Daoy (cell line): ENCODE data around the gene NDE1. TPM values are rescaled to one million over a fixed set of nuclear protein-coding genes. Genes with fewer than 3 reads are reported as not detected.
"Not testable (repeated sequence)": the region's sequence is repeated elsewhere in the genome, so short reads cannot be mapped to it uniquely, and the experiment has no call there.

Experiments used
- DNase-seq: peaks from one replicate; pipeline ENCODE4 v3.0.0-alpha.2; 2015; ENCODE audit warnings: low read depth
- total RNA-seq: library from RNA; depleted of rRNA; stranded (reverse); fragments of >200 nt; shearing (Covaris generic); gene quantifications from 2 replicates; pipeline ENCODE4 v1.2.3, GENCODE V29; 2014

NDE1 gene
- total RNA-seq, 1 experiment from 2014 or later, result 42.7 TPM

DNA sequence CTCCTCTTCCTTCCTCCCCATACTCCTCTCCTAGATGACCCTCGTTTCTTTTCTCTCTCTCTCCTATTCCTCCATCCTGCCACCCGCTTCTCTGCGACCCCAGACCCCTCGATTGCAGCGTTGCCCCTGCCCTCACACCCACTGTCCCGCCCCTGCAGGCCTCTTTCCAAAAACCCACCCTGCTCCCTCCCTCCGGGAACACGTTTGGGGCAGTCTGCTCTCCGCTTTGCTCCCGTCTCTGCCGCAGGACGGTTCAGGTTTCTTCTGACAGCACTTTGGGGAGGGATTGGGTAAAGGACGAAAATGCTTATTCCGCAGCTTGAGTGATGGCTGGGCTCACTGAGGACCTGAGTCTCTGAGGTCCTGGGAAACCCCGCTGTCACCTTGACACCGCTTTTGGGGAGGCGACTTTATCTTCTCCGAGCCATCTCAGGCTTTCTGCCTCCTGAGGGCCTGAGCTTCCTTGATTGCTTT, 690 bp downstream of the NDE1 start:
- DNase-seq, result peak; percentile 15

DNA sequence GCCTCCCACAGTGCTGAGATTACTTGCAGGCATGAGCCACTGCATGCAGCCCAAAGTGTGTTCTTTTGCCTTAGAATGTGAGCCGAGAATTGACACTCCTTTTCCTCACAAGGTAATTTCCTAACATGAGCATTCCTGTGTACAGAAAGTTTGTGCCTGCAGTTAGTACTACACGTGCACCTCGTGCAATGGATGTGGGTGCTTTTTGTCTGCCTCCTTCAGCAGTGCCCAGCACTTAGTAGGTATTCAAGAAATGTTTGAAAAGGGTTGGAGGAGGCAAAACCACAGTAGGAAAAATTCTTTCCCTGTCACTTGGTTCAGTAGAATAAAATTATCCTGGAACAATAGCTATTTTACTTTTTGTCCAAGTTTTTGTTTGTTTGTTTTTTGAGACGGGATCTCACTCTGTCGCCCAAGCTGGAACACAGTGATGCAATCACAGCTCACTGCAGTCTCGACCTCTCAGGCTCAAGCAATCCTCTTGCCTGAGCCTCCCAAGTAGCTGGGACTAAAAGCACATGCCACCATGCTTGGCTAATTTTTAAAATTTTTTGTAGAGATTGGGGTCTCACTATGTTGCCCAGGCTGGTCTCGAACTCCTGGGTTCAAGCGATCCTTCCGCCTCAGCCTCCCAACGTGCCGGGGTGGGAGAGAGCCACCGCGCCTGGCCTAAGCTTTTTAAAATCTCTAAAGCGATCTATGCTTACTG, 2.4 kb downstream of the NDE1 start:
- DNase-seq, result no peak

DNA sequence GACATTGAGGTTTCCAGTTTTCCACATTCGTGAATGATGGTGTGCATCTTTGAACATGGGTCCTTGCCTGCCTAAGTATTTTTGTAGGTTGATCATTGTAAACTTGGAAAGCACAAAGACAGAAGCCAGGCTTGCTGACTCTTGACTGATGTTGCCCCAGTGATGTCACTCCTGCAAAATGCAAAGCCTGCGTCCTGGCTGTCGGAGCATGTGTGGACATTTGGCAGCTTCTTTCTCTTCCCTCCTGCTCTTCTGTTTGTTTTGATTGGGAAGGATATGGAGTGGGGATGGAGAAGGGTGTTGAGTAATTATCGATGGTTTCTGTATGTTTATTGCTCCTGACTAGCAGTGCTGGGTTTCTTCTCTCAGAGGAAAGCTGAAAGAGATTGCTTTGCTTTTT, 3.2 kb downstream of the NDE1 start:
- peak; percentile 41 for DNase-seq

DNA sequence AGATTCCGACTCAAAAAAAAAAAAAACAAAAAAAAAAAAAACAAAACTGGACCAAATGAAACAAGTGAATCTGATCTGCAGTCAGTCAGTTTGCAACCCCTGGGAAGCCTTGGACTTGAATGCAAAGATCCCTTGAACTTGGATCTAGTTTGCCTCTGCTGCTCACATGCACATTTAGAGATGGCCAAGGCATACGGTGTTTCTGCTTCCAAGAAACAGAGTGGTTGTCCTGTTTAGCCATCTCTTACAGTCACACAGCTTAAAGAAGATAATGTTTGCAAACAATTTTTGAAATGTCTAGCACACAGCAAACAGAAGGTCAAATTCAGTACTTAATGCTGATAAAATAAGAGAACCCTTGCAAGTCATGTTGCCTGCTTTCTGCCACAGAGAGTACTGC, 4.5 kb downstream of the NDE1 start:
- no peak for DNase-seq

DNA sequence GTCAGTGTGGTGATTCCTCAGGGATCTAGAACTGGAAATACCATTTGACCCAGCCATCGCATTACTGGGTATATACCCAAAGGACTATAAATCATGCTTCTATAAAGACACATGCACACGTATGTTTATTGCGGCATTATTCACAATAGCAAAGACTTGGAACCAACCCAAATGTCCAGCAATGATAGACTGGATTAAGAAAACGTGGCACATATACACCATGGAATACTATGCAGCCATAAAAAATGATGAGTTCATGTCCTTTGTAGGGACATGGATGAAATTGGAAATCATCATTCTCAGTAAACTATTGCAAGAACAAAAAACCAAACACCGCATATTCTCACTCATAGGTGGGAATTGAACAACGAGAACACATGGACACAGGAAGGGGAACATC, 5.5 kb downstream of the NDE1 start:
- DNase-seq, result not testable (repeated sequence)

DNA sequence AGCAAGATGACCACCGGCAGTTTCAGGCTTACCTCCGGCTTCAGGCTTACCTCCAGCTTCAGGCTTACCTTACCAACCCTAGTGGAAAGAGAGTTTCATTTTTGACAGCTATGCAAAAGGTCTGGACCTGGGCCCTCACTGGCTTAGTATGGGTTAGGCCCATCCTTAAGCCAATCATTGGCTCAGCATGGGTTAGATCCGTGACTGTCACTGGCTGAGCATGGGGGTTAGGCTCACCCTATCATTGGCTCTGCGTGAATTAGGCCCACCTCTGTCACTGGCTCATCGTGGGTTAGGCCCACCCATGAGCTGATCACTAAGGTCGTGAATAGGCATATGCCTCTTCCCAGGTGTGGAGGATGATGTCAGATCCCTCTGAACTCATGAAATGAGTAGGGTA, 8.1 kb downstream of the NDE1 start:
- no peak for DNase-seq

DNA sequence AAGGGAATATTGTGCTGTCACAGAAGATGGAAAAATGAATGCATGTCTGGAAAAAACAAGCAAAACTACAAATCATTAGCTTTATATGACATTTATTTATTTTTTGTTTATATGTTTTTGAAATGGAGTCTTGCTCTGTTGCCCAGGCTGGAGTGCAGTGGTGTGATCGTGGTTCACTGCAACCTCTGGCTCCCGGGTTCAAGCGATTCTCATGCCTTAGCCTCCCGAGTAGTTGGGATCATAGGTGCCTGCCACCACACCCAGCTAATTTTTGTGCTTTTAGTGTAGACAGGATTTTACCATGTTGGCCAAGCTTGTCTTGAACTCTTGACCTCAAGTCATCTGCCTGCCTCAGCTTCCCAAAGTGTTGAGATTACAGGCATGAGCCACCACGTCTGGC, 8.5 kb downstream of the NDE1 start:
- DNase-seq, result no peak

DNA sequence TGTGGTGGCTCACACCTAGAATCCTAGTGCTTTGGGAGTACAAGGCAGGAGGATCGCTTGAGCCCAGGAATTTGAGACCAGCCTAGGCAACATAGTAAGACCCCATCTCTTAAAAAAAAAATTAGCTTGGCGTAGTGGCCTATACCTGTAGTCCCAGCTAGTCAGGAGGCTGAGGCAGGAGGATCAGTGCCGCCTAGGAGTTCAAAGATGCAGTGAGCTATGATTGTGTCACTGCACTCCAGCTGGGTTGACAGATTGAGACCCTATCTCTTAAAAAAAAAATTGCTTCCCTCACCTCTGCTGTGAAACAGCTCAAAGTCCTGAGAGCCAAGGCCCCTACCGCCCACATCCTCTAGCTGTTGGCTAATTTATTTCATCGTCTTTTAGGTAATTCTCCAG, 10.2 kb downstream of the NDE1 start:
- DNase-seq, result no peak

DNA sequence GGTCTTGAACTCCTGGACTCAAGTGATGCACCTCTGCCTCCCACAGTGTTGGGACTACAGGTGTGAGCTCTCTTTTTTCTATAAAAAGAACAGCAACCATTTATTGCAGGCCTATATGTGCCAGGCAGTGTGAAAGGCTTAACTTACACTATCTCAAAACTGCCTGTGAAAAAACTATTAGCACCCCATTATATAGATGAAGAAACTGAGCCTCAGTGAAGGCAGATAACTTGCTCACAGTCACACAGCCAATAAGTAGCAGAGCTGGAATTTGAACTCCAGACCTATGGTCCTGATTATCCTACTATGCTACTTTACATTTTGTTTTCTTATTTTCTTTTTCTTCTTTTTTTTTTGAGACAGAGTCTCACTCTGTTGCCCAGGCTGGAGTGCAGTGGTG, 15.1 kb downstream of the NDE1 start:
- no peak for DNase-seq

DNA sequence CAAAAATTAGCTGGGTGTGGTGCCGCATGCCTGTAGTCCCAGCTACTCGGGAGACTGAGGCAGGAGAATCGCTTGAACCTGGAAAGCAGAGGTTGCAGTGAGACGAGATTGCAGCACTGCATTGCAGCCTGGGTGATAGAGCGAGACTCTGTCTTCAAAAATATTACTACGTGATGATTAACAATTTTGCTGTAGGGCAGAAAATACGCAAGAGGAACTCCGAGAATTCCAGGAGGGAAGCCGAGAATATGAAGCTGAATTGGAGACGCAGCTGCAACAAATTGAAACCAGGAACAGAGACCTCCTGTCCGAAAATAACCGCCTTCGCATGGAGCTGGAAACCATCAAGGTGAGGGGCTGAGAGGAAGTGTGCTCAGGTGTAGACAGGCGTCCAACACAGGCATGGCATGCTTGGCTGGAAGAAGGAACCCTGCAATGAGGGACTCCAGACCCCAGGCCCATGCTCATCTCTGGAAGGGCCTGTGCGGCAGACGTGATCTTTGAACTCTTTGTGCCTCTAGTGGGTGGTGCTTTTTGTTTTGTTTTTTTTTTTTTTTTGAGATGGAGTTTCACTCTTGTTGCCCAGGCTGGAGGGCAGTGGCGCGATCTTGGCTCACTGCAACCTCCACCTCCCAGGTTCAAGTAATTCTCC, 17.2 kb downstream of the NDE1 start:
- no peak for DNase-seq

DNA sequence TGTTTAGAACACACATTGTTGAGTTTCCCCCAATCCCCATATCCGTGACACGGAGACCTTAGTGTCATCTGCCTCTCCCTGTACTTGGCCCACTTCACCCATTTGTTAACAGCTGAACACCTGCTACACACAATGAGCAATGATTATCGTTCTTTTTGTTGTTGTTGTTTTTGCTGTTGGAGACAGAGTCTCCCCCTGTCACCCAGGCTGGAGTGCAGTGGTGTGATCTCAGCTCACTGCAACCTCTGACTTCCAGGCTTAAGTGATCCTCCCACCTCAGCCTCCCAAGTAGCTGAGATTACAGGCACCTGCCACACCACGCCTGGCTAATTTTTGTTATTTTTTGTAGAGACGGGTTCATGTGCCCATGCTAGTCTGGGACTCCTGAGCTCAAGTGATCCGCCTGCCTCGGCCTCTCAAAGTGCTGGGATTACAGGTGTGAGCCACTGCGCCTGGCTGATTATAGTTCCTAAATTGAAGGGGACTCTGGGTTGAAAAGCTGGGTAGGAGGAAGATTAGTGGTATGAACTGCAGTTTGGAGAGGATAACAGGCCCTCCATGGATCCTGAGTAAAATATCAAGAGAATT, 21.6 kb downstream of the NDE1 start:
- no peak for DNase-seq

DNA sequence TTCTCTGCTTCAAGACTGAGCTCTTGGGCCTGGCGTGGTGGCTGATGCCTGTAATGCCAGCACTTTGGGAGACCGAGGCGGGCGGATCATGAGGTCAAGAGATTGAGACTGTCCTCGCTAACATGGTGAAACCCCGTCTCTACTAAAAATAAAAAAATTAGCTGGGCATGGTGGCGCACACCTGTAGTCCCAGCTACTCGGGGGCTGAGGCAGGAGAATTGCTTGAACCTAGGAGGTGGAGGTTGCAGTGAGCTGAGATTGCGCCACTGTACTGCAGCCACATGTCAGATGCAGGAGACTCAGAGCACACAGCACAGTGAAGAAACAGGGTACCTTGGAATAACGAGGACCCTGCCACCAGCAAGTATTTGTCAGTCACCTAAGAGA, 22.1 kb downstream of the NDE1 start:
- DNase-seq, result not testable (repeated sequence)

DNA sequence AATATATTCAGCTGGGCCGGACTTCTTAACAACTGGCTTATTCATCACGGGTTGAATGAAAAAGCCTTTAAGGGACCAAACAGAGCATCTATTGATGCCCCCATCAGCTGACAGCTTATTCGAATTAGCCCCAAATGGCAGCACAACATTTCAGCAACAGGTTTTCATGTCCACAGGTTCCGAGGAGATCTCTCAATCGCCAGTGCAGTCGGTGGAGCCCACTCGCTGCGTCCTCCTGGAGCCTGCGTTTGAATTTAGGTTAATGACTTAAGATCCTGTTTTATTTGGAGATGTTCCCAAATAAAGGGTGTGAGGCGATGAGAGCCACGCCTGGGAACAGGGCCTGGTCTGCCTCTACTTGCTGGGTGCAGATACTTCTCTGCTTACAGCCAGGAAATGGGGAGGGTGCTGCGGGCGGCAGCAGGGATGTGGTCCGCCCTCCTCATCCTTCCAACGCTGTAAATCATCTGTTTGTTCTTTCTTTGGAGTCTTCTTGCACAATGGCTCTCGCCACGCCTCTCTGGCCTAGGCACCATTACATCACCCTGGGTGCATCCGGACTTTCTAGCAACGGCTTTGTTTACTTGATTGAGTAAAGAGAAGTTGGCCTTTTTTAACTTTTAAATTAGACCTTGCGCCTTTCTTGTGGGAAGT, 22.6 kb downstream of the NDE1 start:
- DNase-seq, result peak; percentile 97

DNA sequence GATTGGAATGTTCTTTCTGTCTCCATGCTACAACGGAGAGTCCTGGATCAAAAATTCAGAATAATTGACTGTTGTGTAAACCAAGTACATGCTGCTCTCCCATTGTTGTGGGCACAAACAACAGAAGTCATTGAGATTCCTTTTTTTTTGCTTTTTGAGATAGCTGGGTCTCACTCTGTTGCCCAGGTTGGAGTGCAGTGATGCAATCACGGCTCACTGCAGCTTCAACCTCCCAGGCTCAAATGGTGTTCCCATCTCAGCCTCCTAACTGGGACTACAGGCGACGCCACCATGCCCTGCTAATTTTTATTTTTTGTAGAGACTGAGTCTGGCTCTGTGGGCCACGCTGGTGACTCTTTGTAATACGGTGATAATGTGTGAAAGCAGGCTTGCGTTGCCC, 24.5 kb downstream of the NDE1 start:
- DNase-seq, result no peak

DNA sequence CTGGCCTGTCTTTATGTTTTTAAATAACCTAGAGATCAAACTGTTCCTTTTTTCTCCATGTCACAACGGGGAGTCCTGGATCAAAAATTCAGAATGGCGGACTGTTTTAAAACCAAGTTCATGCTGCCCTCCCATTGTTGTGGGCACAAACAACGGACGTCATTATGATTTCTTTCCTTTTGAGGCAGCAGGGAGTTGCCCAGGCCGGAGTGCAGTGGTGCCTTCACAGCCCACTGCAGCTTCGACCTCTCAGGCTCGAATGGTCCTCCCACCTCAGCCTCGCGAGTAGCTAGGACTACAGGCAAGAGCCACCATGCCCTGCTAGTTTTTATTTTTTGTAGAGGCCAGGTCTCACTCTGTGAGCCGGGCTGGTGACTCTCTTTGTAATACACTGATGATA, 26.5 kb downstream of the NDE1 start:
- no peak for DNase-seq

DNA sequence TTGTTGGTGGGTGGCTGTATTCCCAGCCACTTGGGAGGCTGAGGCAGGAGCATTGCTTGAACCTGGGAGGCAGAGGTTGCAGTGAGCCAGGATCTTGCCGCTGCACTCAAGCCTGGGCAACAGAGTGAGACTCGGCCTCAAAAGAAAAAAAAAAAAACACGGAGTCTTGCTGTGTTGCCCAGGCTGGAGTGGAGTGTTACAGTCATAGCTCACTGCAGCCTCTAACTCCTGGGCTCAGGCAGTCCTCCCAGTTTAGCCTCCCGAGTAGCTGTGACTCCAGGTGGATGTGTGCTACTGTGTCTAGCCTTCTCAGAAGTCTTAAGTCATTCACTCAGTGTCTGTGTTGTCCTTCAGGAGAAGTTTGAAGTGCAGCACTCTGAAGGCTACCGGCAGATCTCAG, 27.4 kb downstream of the NDE1 start:
- no peak for DNase-seq

DNA sequence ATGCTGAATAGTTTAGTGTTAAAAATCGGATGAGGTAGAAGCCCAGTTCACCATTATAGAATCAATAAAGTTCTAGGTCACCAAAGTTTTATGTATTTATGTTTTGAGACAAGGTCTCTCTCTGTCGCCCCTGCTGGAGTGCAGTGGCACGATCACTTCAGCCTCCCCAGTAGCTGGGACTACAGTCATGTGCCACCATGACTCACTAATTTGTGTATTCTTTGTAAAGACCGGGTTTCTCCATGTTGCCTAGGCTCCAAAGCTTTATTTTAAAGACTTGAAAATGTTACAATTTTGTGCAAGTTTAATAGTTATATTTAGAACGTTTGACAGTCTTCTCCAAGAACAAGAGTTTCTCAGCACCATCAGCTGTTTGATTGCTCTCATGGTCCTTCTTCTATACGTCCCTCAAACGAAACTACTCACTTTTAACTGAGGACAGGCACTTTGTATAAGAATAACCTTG, 32.1 kb downstream of the NDE1 start:
- peak; percentile 83 for DNase-seq

DNA sequence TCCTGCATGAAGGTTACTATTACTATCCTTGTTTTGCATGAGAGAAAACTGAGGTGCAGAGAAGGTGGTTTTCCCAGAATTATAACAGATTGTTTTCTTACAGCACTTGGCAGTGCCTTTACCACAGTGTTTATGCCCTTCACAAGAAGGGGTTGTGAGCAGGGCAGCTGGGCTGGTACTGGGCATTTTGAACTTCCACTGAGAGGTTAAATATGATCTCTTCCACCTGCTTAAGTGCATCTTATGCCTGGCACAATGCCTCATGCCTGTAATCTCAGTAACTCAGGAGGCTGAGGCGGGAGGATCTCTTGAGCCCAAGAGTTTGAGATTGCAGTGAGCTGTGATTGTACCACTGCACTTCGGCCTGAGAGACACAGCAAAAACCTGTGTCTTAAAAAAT, 36.2 kb downstream of the NDE1 start:
- no peak for DNase-seq

DNA sequence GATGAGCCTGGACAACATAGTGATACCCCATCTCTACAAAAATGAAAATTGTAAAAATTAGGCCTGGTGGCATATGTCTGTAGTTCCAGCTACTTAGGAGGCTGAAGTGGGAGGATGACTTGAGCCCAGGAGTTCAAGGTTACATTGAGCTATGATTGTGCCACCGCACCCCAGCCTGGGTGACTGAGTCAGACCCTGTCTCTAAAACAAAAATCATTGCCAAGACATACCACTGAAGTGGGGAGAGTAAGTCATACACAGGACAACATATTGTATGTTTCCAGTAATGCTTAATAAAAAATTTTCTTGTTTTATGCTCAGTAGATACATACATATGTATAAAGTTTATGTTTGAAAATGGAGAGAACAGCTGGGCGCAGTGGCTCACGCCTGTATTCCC, 39.2 kb downstream of the NDE1 start:
- no peak for DNase-seq

DNA sequence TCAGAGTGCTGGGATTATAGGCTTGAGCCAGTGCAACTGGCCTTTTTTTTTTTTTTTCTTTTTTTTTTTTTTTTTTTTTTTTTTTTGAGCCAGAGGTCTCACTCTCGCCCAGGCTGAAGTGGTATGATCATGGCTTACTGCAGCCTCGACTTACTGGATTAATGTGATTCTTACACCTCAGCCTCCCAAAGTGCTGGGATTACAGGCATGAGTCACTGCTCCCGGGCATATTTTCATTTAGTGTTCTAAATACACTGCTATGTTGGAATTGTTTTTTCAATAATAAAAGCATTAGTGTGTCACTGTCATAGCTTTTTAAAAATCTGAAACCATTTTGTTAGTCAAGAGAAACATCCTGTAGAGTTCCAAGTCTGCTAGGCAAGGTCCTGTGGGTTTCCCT, 40.3 kb downstream of the NDE1 start:
- no peak for DNase-seq

DNA sequence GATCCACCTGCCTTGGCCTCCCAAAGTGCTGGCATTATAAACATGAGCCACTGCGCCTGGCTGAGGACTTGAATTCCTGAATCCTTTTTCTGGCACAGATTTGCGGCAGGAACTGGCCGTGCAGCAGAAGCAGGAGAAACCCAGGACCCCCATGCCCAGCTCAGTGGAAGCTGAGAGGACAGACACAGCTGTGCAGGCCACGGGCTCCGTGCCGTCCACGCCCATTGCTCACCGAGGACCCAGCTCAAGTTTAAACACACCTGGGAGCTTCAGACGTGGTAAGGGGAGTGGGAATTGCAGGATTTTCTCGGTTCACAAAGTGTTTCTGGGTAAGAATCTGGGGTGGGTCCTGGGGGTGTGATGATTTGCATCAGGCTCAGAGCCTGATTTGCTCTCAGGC, 41.0 kb downstream of the NDE1 start:
- no peak for DNase-seq

DNA sequence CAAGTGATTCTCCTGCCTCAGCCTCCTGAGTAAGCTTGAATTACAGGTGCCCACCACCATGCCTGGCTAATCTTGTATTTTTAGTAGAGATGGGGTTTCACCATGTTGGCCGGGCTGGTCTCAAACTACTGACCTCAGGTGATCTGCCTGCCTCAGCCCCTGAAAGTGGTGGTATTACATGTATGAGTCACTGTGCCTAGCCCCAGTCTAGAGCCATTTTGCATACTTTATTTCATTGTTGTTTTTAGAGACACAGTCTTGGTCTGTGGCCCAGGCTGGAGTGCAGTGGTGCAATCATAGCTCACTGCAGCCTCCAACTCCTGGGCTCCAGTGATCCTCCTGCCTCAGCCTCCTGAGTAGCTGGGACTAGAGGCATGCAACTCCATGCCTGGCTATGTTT, 42.5 kb downstream of the NDE1 start:
- DNase-seq, result not testable (repeated sequence)

DNA sequence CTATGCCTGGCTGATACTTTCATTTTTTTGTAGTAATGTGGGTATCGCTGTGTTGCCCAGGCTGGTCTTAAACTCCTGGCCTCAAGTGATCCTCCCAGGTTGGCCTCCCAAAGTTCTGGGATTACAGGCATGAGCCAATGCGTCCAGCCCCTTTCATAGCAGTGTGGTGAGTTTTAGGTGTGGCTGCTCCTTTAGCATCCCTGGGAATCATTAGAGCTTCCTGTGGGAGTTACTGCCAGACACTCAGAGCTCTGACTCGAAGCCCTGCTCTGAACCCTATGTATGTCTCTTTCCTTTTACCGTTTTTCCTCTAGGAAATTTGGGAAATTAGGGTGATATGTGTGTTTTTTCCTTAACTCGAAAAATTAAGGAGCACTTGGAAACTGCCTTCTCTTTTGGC, 44.5 kb downstream of the NDE1 start:
- DNase-seq, result no peak
